ENCODE measurements around the gene IGHMBP2. TPM values are rescaled to one million over a fixed set of nuclear protein-coding genes. Genes with fewer than 3 reads are reported as not detected.

Gene IGHMBP2
- total RNA-seq, 2 experiments from 2014 or later = 17.5 to 37.9 TPM

DNA sequence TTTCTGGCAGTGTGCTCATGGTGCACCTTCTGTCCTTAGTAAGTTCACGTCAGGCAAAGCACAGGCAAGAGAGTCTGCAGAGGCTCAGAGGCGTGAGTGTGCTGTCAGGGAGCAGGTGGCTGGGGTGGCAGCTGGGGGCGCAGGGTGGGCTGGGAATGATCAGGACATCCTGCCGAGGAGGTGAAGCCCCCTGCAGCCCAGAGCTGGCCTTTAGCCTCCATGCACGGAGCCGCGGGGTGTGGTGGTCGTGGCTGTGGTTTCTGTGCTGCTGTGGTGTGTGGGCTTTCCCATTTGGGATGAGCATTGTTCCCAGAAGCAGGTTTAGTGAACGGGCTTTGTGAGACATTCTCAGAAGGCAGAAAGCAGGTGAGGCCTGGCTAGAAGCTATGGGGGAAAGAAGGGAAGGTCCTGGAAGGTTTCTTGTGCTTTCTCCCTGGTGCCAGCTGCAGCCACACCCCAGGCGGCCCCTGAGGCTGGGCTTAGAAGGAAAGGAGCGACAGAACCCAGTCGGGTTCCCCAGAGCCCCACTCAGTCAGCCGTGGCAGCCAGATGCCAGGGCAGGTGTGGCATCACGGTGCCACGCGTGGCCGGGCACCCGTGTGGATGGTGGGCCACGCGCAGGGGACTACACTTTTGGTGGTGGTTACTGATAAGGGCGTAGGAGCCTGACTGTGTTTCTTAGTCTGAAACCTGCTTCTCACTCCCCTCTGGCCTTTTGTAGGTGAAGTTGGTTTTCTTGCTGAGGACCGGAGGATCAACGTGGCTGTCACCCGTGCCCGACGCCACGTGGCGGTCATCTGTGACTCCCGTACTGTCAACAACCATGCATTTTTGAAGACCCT is 32.0 kb downstream of the IGHMBP2 start:
- TF ChIP-seq, protein P1, sequence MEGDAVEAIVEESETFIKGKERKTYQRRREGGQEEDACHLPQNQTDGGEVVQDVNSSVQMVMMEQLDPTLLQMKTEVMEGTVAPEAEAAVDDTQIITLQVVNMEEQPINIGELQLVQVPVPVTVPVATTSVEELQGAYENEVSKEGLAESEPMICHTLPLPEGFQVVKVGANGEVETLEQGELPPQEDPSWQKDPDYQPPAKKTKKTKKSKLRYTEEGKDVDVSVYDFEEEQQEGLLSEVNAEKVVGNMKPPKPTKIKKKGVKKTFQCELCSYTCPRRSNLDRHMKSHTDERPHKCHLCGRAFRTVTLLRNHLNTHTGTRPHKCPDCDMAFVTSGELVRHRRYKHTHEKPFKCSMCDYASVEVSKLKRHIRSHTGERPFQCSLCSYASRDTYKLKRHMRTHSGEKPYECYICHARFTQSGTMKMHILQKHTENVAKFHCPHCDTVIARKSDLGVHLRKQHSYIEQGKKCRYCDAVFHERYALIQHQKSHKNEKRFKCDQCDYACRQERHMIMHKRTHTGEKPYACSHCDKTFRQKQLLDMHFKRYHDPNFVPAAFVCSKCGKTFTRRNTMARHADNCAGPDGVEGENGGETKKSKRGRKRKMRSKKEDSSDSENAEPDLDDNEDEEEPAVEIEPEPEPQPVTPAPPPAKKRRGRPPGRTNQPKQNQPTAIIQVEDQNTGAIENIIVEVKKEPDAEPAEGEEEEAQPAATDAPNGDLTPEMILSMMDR (conservative IDR thresholded peaks at IDR 0.05; ENCODE audit: low read length) = no peak
- no peak for TF ChIP-seq EZH2phosphoT487 (IDR thresholded peaks at IDR 0.05; ENCODE audit: borderline replicate concordance, low read depth, low read length)
- no peak for DNase-seq (ENCODE audit: low spot score)
- no peak overlapping the region for H3K4me2 ChIP-seq (ENCODE audit: low read length)
- H3K36me3 ChIP-seq (ENCODE audit: insufficient read depth, low read length) = peaks cover 21% of the 10 kb centered on the region
- ChIA-PET POLR2A (no interaction called here), CTCF (ENCODE audit: unreplicated experiment) (no interaction called here)
- H3K9me2 ChIP-seq (ENCODE audit: insufficient read depth, low read length) = no peaks in the 10 kb centered on the region
- H3K4me1 ChIP-seq (ENCODE audit: insufficient read depth, low read length, poor library complexity, severe bottlenecking) = no peaks in the 10 kb centered on the region
- BruUV-seq (replicated peaks) = no TSS peak
- intact Hi-C loops (cut with micrococcal nuclease; ENCODE audit: unreplicated experiment) = no loop called here
- H4K20me1 ChIP-seq (ENCODE audit: insufficient read depth, low read length) = no peaks in the 10 kb centered on the region
- no peak overlapping the region for H3K4me3 ChIP-seq (ENCODE audit: low read depth, low read length, poor library complexity, severe bottlenecking)
- H3K79me2 ChIP-seq (ENCODE audit: insufficient read depth, low read depth, low read length) = no peaks in the 10 kb centered on the region
- no peaks in the 10 kb centered on the region for H3K9me3 ChIP-seq (ENCODE audit: low read length)
- no peak overlapping the region for H2AFZ ChIP-seq (ENCODE audit: low read length)
- no peak overlapping the region for H3K27ac ChIP-seq (ENCODE audit: low read depth, low read length, poor library complexity, severe bottlenecking)

DNA sequence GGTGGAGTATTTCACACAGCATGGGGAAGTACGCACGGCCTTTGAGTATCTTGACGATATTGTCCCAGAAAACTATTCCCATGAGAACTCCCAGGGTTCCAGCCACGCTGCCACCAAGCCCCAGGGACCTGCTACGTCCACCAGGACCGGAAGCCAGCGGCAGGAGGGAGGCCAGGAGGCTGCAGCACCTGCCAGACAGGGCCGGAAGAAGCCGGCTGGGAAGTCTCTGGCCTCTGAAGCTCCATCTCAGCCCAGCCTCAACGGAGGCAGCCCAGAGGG is 32.6 kb downstream of the IGHMBP2 start:
- Histone ChIP-seq H2AFZ (ENCODE audit: low read length) (no peak overlapping the region), H3K9me3 (ENCODE audit: low read length) (no peaks in the 10 kb centered on the region), H3K4me2 (ENCODE audit: low read length) (no peak overlapping the region), H3K27ac (ENCODE audit: low read depth, low read length, poor library complexity, severe bottlenecking) (no peak overlapping the region), H3K79me2 (ENCODE audit: insufficient read depth, low read depth, low read length) (no peaks in the 10 kb centered on the region), H4K20me1 (ENCODE audit: insufficient read depth, low read length) (no peaks in the 10 kb centered on the region), H3K9me2 (ENCODE audit: insufficient read depth, low read length) (no peaks in the 10 kb centered on the region), H3K4me3 (ENCODE audit: low read depth, low read length, poor library complexity, severe bottlenecking) (no peak overlapping the region), H3K4me1 (ENCODE audit: insufficient read depth, low read length, poor library complexity, severe bottlenecking) (no peaks in the 10 kb centered on the region), H3K36me3 (ENCODE audit: insufficient read depth, low read length) (peaks cover 21% of the 10 kb centered on the region)
- ChIA-PET CTCF (ENCODE audit: unreplicated experiment) (no interaction called here), POLR2A (no interaction called here)
- intact Hi-C loops (cut with micrococcal nuclease; ENCODE audit: unreplicated experiment) = no loop called here
- no peak for DNase-seq (ENCODE audit: low spot score)
- TF ChIP-seq, protein P1 (conservative IDR thresholded peaks at IDR 0.05; ENCODE audit: low read length) = no peak
- TF ChIP-seq EZH2phosphoT487 (IDR thresholded peaks at IDR 0.05; ENCODE audit: borderline replicate concordance, low read depth, low read length) = no peak
- BruUV-seq (replicated peaks) = no TSS peak
